Activated T-cell treated with anti-CD3 and anti-CD28 coated beads for 24 hours (primary cell): ENCODE measurements around the gene ABCF2.

Experiments used
- DNase-seq: peaks from one replicate; pipeline ENCODE4 v3.0.0-alpha.2; 2020; ENCODE audit warnings: low read depth

The ABCF2 gene

DNA sequence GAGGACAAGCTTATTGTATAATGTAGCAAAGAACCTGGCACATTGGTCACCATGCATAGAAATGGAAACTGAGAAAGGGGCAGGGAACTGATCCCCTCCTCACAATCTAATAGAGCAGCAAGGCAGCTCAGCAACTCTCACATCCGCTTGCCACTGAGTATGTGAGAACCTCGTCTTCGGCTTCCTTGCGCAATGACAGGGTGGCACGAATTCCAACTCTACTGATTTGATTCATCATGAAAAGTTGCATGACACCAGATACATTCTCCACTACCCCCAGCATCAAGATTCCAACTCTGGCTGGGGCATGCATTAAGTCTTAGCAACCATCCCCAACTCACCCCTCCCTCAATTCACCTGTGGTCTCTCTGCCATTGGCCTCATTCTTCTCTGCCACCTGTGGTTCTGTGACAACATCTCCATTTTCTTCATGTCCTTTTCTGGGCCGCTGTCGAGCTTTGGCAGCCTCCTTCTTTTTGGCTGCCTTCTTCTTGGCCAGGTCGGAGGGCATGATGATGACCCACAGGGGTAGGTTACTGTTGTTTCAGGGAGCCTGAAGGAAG lies 976 bp downstream of the ABCF2 start:
- DNase-seq = no peak

DNA sequence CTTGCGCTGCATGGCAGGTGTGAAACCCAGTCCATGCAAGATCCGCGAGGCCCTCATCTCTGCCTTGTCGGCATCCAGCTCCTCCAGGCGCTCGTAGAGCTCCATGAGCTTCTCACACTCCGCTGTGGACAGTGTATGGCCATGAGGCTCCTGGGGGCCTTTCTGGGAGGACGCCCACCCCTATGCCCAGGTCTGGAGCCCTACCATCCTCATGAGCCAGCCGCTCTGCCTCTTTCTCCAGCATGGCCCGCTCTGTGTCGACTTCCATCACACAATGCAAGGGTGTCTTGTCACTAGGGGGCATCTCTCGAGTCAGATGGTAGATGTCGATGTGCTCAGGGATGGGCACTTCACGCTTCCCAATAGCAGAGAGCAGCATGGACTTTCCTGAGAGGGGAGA lies 3.3 kb downstream of the ABCF2 start:
- DNase-seq = no peak

DNA sequence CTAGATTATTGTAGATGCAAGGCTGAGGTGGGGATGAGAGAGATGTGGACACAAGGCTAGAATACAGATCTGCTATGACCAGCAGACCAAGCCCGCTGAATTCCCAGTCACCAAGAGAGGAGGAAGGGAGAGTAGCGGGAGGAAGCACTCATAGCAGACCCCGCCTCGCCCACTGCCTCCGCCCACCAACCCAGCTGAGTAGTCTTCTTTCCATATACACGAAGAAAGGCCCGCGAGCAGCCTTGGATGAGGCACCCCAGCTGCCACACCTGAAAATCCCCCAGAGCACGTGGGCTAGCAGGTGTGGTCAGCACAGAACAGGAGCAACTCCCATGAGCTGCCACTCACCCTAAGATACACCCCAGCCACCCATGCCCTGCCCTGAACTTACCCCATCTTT lies 8.8 kb downstream of the ABCF2 start:
- DNase-seq = no peak

DNA sequence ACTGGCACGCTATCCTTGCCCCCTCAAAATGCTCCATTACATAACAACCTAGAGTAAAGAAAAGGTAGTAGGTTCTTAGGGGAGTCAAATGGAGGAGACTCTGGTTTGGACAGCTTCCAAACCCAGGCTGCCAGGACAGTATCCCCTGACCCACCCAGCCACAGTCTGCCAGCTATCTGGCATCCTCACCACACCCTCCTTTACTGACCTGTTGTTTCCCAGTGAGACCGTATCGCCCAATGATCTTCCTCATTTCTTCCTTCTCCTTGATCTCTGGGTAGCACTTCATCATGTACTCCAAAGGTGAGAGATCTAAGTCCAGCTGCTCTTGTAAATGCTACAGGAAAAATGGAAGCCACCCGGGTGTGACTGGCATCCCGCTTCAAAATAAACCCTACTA lies 11.6 kb downstream of the ABCF2 start:
- DNase-seq = no peak

DNA sequence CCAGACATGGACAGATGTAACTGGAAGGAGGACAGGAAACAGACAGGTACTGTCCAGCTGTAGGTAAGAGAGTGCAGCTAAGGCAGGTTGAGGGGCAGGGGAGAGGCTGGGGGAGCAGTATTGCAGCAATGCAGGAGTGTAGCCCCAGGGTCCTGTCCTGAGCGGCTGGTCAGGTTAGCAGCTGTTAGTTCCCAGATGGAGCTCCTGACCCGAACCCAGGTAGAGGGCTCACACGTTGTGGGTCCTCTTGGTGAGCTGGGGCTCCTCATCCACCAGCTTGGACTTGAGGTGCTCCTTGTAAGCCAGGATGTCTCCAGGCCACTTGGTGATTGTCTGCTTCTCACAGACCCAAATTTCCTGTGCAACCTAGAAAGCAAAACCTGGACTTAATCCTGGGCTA lies 13.2 kb downstream of the ABCF2 start:
- no peak for DNase-seq

DNA sequence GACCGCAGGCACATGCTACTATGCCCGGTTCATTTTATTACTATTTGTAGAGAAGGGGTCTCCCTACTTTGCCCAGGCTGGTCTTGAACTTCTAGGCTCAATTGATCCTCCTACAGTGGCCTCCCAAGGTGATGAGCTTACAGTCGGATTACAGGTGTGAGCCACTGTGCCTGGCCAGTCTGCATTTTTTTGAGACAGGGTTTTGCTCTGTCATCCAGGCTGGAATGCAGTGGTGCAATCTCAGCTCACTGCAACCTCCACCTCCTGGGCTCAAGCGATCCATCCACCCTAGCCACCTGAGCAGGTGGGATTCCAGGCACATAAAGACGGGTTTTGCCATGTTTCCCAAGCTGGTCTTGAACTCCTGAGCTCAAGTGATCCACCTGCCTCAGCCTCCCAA lies 14.4 kb downstream of the ABCF2 start:
- no peak for DNase-seq

DNA sequence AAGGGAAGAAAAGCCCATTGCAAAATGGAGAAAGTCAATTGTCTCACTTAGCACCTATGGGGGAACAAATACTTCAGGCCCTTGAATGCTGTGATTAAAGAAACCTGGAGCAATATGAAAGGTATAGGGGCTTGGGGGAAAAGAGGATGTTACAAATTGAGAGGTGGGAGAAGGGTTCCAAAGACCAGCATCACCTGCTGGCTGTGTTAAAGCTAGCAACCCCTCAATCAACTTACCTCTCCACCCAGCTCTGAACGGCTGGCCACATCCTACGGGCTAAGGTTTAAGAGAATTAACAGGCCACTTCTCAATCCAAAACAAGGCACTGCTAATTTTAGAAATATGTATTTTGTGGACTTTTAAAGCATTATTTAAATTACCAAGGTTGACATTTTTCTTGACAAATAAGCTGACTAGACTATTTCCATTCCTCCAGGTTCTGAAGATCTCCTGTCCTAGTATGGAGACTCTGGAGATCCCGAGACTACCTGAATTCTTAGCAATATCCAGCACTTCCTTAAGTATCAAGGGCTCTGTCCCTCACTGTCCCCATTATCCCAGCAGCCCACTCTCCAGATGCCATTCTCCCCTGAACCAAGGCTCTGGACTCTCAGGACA lies 15.7 kb downstream of the ABCF2 start:
- DNase-seq = no peak

DNA sequence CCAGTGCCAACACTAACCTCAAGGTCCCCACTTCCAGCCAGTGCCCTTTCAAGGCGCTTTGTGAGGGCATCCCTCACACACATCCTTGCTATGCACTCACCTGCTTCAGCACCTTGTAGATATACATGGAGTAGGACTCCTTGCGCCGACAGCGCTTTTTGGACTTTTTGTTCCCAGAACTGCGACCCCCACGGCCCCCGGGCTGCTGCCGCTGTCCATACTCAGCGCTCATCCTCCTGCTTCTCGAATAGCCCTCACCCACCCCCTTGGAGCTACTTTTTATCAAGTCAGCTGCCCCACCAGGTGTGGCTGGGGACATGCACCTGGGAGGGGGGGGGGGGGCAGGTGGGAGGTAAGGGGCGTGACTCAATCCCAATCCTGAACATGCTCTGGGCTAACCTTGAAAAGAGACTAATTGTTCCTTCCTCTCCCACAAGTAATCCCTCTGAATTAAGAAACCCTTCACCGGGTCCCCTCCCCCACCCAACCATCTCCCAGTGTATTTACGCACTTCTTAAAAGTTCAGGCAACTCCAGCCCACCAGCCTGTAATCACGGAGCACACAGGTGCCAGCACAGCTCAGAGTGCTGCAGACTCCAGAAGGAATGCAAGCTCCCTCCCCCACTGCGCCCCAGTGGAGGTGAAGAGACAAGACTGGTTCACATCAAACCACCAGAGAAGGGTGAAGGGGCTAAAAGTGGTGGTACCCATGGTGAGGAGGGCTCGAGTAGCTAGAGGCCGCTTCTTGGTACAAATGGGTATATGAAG lies 16.7 kb downstream of the ABCF2 start, which contains the start of gene H2BK1:
H2BK1 (minus strand) TSS at position 402 of the 768 bp plus-strand sequence; CDS start at position 232, 170 bp downstream.
- DNase-seq = no peak

DNA sequence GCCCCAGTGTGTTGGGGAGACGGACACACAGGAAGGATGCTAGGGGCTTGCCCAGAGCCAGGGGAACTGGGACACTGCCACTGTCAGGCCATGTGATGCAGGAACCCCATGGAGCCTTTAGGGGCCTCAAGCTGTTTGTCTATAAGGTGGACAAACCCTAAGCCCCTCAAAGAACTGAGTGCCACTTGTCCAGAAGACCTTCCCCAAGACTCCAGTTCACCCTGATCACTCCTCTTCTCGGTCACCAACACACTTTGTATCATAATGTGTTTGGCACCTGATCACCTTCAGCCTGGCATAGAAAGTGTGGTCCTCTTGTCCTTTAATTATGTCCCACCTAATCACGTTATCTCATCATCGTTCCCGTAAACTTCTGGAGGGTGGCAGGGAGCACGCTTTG lies 17.4 kb downstream of the ABCF2 start:
- no peak for DNase-seq

DNA sequence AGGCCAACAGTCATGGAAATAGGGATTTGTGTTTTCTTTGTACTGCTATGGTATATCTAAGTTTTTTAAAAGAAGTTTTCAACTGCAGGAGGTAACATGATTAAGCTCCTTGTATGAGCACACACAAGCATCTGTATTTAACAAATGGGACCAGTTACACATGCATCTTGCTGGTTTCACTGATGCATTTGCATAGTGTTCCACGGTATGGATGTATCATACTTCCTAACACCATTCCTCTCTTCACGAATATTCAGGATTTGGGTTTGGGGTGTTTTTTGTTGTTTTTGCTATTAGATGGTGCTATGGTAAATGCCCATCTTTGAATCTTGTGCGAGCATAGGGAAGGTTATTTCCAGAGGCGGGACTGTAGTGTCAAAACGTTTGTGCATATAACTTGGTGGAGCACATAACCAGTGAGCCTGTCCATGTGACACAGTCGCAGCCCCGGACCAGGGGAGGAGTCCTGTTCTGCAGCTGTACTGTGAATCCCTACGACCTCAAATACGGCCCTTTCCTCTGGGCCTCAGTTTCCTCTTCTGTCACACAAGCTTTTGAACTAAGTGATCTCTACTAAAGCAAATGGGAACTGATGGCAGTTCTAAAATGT lies 18.6 kb downstream of the ABCF2 start:
- DNase-seq = no peak

DNA sequence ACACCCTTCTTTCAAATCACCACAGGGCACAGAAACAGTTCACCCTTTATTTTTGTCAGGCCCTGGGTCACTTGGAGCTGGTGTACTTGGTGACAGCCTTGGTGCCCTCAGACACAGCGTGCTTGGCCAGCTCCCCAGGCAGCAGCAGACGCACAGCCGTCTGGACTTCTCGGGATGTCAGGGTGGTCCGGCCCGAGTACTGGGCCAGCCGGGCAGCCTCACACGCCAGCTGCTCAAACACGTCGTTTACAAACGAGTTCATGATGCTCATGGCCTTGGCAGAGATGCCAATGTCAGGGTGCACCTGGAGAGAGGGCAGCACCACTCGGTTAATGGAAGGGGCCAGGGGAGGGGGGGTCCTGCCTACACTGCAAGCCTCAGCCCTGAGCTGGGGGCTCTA lies 19.2 kb downstream of the ABCF2 start:
- no peak for DNase-seq

DNA sequence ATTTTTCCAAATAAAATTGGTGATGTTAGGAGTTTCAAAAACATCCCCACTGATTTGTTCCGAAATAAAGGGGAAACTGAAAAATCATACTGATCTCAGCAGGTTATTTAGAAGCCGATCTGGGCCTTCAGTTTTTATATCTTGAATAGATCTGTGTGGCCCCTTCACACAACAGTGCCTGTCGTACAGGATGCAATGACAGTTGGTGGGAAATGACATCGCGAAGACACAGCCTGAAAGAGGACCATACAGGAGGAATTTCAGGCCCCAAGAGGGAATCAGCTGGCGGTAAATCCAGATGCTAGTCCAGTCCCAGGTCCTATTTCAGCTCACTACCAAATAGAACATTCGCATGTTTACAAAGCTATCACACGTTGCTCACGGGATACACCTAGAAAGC lies 19.7 kb downstream of the ABCF2 start:
- DNase-seq = no peak

DNA sequence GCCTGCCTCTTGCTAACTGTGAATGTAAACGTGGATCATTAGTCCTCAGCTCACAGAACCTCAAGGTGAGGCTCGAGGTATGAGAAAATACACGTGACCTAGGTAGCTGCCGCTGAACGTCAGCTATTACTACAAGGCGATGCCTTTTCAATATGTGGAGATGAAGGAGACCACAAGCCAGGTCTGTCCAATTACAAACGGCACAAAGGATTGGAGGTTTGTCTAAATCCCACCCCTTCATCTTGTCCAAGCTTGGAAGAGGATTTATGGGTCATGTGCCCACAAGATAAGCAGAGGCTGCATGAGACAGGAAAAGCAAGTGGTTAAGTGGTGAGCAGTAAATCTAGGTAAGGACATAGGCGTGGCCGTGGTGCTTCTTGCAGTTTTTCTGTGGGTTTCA lies 20.1 kb downstream of the ABCF2 start:
- DNase-seq = no peak

DNA sequence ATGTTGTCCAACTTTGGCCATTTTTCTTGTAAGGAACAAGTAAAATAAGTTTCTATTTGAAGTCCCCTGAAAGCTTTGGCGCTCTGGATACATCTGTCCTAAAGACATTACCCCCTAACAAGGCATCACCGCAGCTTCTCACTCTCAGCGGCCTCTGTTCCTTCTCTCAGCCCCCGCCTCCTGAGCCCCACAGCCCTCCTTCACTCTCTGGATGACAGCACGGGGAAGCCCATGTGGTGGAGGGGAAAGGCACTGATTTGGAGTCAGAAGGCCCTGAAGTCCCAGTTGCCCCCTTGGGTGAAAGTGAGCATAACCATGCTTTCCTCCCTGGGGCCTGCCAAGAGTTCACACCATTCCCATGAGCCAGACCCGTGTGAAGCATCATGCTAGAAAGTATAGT lies 21.3 kb downstream of the ABCF2 start:
- no peak for DNase-seq

DNA sequence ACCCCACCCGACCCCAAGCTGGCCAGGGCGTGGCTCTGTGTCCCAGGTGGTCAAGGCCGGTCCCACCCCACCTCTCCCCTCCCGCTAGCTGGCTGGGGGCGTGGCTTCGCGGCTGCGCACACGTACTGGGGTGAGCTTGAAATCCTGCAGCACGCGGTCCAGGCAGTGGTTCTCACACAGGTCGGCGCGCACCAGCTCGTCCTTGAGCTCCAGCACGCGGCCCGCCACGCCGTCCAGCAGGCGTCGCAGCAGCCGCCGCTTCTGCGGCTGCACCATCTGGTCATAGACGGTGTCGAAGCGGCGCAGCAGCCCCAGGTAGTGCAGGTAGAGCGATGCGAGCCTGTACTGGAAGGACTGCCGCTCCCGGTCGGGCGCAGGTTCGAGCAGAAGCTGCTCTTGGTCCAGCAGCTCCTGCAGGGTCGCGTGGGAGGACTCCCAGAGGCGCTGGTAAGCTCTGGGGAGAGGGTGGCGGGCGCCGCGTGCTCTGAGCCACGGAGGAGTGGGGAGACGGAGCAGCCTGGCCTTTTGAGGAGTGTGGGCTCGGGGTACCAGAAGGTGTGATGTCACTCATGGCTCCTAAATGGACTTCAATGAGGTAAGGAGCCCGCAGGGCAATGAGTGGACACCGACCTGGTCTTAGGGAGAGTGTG lies 22.5 kb downstream of the ABCF2 start:
- DNase-seq = no peak

DNA sequence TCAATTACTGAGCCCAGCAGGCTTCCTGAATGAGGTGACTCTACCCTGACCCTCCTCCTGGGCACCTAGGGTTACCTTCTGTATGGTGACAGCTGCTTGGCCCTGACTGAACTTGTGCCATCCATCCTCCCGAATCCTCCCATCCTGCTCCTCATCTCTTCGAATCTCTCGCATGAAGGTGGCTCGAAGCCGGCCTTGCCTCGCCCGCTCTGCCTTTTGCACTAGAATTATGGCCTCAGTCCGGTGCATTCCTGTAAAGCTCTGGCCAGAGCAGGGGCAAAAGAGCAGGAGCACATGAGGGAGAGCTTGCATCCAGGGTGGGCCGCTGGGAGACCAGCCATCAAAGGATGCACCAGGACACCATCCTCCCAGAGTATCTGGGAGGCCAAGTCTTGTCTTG lies 24.2 kb downstream of the ABCF2 start:
- no peak for DNase-seq

DNA sequence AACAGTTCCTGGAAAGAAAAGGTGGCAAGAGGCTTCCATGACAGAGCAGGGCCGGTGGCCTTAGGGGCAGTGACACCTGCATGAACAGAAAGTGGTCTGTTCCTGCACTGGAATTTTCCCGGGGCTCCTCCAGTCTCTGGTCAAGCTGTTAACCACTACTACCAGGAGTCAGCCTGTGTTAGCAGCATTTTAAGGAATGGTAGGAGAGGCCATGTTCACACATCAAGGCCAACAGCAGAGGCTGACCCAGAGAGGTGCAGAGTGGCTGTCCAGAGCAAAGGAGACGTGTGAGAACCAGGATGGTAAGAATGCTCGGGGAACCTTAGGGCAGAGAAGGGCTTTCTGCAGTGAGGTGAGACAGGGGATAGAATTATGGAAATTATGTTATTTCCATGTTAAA lies 25.3 kb downstream of the ABCF2 start:
- no peak for DNase-seq

DNA sequence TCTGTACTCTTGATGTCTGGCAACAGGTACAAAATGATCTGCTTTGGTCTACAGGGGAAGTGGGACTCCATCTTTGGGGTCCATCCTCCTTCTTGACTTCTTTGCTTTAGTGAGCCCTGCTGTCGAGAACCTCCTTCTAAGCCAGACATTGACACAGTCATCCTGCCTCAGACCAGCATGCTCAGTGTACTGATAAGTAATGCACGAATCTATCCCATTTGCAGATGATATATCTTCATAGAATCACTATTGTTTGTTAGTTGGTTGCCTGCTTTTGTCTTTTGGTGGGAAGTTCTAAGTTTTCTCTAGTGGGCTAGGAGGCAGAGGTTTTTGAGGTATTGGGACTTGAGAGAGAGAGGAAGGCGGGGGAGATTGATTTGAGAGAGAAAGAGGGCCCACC lies 25.7 kb downstream of the ABCF2 start:
- DNase-seq = no peak

DNA sequence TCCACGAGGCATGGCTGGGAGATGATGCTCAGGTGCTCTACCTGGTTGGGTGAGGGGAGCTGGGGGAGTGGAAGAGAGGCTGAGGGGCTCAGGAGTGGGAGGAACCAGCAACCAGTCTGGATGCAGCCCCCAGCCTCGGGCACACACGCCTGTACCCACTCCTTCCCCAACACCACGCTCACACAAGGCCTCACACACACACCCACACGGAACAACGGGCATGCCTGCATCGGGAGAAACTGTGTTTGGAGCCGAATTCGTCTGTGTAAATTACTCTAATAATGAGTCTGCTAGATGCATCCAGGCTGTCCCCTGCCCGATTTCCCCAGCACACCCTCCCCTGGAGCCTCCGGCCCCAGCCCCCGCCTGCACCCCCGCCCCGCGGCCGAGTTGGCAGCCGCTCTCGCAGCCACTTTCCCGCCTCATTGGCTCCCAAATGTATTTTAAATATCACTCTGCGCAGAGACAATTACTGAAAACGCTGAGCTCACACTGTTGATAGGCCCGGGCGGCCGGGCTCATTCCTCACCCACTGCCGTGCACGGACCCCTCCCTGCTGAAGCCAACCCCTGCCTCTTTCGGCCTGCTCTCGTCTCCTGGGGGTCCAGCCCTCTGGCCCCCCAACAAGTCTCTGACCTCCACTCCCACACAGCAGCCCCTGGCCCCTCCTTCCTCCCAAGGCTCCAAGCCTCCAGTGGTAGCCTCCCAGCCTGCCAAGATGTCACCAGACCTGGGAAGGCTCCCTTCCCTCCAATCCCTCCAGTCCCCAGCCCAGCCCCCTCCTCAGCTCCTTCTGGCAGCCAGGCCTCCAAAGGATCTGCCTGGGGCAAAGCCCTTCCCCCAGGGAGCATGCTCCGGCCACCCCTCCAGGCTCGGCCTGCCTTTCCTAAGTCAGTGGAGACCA lies 27.8 kb downstream of the ABCF2 start:
- no peak for DNase-seq

DNA sequence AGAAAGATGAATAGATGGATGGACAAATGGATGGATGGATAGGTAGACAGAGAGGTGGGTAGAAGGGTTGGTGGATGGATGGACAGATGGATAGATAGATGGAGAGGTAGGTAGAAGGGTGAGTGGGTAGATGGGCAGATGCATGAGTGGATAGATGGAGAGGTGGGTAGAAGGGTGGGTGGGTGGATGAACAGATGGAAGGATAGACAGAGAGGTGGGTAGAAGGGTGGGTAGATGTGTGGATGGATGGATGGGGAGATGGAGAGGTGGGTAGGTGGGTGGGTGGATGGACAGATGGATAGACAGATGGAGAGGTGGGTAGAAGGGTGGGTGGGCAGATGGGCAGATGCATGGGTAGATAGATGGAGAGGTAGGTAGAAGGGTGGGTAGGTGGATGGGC lies 29.1 kb downstream of the ABCF2 start:
- DNase-seq = no peak

DNA sequence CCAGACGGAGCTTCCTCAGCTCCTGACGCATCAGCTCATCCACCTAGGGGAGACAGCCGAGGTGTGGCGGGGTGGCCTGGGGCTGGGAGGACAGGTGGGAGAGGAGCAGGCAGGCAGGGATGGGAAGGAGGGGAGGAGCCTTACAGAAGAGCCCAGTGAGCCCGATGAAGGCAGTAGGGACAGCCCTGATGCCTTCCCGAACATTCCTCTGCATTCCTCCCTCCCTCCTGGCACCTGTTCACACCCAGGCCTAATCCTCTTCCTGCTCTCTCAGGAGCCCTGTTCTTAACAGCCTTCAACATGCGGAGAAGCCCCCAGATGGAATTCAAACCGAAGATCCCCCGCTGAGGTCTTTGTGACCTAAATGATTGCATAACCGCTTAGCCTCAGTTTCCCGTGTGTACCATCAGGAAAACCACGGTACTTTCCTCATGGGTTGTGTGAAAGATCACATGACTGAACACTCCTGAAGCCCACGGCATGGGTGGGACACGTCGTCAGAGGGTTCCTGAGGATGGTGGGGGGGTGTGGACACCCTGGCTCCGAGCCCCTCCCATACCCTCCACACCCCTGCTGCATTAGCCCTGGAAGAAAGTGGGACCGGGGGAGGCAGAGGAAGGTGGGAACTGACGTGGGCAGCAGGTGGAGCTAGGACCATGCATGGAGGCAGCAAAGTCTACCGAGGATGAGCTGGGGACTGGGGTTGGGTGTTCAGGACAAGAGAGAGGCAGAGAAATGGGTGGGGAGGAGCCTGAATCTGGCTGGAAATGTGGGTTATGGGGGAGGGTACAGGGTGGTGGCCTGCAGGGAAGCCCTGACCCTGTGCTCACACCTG lies 31.2 kb downstream of the ABCF2 start:
- DNase-seq = no peak
